LHCN-M2 (cell line): Measurements from ENCODE around the gene F2RL2. TPM values are rescaled to one million over a fixed set of nuclear protein-coding genes. Genes with fewer than 3 reads are reported as not detected.

Experiments used
- DNase-seq: peaks from one replicate; pipeline ENCODE4 v3.0.0-alpha.2; 2012; ENCODE audit warnings: low read depth
- polyA plus RNA-seq: library from polyadenylated mRNA; unstranded; fragments of >200 nt; gene quantifications from one replicate; pipeline ENCODE4 v1.2.1, GENCODE V29; 2012; ENCODE audit warnings: missing spikeins
- total RNA-seq: library from RNA; depleted of rRNA; stranded (reverse); fragments of >200 nt; gene quantifications from 2 replicates; pipeline ENCODE4 v1.2.3, GENCODE V29; 2014; rRNA removed

F2RL2 gene, protein sequence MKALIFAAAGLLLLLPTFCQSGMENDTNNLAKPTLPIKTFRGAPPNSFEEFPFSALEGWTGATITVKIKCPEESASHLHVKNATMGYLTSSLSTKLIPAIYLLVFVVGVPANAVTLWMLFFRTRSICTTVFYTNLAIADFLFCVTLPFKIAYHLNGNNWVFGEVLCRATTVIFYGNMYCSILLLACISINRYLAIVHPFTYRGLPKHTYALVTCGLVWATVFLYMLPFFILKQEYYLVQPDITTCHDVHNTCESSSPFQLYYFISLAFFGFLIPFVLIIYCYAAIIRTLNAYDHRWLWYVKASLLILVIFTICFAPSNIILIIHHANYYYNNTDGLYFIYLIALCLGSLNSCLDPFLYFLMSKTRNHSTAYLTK
- 0.52 and 0.71 TPM in 2 replicates for total RNA-seq
- polyA plus RNA-seq, result 1.6 TPM

DNA sequence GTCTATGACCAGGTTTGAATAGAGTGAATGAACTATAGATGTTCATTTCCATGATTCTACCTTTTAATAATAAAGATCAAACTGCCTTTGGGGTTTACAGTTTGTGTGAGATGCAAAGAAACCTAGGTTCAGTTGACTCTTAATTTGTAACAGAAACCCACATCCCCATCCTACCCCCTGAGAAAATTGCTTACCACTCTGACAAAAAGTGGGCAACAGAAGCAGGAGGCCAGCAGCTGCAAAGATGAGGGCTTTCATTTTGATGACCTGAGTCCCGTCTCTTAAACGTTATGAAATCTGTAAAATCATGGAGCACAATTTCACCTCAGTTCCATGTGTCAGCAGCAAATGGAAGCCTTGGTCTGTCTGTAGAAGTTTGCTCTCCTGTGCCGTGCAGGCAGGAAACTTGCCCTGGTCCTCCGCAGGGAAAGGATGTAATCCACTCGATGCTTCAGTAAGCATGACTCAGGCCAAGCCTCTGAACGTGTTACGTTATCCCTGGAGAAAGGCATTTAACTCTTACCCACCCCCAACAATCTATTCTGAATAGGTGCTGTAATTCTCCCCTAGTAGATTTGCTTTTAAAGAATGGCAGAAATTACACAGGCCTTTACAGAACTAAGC is at the start of gene F2RL2:
Gene F2RL2 (minus strand): TSS at position 431 of the 624 bp plus-strand sequence. CDS start 173 bp downstream, at position 258.
- peak; percentile 71 for DNase-seq

DNA sequence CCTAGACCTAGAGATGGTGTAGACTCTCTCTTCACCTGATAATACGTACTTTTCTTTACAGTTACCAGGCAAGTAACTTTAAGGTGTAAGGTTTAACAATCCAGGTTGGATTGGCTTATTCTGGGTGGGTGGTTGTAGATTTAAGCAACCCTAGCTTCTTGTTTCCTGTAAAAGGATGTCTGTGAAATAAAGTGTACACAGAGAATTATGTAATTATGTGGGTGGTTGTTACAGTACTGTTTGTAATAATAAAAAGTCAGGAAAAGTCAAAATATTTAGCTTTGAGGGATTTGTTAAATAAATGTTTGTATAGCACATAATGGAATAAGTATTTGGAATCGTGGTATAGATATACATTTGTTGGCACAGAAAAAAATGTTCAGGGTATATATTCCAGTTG is 49.0 kb upstream of the F2RL2 start:
- DNase-seq, result no peak

DNA sequence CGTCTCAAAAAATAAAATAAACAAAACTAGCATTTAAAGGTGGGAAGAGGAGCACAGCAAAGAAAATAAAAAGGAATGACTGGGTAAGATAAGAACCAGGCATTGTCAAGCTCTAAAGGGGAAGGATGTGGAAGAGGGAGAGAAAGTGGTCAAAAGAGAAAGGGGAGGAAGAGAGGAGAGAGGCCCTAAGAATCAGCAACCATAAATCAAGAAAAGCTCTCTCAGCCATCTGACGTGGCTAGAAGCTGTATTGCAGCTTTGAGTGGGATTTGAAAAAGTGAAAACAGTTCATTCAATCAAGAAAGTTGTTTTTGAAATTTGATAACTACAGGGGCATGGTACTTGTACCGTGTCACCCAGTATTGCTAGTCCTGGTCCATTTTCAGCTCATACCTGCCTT is 47.3 kb upstream of the F2RL2 start:
- no peak for DNase-seq

DNA sequence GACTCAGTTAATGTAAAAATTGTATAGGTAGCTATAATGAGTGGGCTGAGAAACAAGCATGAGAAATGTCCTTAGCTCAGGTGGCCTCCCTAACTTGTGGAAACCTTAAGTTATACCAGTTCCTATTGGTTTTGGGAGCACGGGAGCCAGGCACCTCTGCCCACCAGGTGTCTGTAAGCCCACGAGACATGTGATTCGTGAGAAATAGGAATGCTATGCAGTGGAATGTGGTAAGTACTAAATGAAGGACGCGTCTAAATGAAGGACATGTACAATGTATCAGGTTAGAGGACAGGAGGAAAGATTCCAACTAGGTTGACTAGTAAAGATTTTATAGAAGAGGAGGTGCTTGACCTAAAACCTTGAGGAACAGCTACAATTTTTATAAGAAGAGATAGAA is 46.0 kb upstream of the F2RL2 start:
- no peak for DNase-seq

DNA sequence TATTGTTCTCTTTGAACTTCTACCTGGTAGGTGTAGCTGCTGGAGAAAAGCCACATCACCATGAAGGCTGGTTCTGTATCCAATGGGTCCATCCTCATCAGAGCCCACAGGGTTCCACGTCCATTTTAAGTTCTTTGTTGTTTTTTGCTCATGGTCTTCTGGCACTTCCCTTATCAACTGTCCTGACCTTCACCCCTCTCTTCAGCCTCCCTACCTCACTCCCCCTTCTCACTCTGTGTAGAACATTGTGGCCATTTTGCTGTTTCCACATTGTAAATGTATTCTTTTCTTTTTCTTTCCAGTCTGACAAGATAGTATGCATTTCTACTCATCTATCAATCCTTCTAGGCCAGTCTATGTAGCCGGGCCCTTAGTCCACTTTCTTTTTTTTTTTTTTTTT is 44.3 kb upstream of the F2RL2 start:
- no peak for DNase-seq

DNA sequence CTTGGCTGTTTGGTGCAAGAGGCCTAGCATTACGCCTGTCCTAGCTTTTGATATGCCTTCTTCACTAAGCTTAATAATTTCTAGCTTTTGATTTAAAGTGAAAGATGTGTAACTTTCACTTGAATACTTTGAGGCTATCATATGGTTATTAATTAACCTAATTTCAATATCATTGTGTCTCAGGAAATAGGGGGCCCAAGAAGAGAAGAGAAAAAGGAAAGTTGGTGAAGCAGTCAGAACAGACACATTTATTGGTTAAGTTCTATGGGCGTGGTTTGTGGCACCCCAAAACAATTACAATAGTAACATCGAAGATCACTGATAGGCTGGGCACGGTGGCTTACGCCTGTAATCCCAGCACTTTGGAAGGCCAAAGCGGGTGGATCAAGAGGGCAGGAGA is 40.9 kb upstream of the F2RL2 start:
- DNase-seq, result no peak

DNA sequence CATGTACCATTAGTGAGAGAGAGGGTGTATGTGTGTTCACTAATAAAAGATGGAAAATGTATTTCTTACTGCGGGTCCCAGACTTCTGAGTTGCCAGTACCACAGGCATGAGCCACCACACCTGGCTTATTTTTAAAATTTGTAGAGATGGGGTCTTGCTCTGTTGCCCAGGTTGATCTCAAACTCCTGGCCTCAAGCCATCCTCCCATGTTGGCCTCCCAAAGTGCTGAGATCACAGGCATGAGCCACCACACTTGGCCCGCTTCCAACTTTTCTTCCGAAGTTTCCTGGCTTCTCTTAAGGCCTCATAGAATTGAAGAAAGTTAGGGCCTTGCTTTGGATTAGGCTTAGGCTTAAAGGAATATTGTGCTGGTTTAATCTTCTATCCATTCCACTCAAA is 40.4 kb upstream of the F2RL2 start:
- no peak for DNase-seq

DNA sequence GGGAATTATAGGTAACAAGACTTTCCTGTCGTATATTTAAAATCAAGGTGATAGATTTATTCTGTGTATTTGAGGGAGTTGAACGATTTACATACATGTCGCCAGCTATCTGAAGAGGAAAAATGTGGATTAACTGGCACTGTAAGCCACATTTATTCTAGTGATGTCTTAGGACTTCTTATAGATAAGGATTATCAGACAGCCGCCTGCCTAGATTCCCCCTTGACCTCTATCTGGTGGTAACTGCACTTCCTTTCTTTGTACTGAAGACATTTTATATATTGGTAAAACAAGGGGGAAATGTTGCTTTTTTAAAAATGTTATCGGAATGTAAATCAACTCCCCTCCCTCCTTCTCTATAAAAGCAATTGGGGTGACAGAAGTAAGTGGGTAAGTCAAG is 39.3 kb upstream of the F2RL2 start:
- DNase-seq, result no peak

DNA sequence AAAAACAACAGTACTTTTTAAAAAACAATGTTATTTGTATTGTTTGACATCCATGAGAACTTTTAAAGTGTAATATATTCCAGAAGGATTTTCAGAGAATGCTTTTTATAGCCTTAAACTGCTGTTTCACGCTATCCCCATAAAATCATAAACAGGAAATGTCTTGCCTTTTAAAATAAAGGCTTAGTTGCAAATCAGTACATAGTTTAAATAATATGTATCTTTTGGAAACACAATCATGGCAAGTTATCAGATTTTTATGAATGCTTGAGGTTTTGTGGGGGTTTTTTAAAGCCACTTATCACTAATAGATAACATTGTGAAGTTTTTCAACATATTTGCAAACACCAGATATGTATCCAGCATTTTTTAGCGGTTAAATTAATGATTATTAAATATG is 37.2 kb upstream of the F2RL2 start:
- DNase-seq, result no peak

DNA sequence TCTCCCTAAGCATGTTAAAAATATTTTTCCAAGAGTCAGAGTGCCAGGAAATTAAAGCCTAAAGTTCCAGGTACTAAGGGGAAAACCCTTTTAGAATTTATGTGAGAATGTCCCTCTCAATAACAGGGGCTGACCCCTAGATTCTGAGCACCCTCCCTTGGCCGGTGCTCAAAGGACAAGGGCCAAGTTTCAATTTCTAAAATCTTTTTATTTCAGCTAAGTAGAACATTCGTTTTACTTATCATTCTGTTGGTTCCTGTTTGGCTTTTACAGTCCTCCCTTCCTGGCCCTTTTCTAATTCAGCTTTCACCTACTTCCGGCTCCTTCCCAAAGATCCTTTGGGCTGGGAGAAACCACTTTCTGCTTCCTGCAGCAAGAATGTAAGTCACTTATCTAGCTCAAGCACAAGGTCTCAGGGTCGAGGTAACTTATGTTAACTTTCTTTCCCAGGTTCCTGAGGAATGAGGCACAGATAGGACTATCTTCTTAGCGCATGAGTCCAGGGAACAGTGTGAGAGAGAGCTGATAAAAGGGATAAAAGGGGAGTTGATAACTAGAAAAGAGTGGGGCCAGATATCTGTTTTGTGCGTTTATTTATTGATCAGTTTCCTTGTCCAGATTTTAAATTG is 34.6 kb upstream of the F2RL2 start:
- DNase-seq, result no peak

DNA sequence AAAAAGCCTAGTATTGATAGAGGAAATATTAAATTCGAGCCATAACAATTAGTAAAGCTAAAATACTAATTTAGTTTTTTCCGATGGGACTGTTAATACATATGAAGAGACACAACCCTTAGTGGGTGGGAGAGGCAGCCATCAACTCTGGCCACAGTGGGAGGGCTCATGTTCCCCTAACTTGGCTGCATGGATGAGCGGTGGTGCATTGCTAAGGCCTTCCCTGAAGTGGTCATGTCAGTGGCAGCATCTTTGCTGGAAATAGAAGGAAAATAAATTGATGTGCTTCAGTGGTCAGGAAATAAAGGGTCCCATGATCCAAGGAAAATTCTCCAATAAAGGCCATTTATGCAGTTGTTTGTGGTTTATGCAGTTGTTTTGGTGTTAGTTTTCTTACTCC is 33.9 kb upstream of the F2RL2 start:
- no peak for DNase-seq

DNA sequence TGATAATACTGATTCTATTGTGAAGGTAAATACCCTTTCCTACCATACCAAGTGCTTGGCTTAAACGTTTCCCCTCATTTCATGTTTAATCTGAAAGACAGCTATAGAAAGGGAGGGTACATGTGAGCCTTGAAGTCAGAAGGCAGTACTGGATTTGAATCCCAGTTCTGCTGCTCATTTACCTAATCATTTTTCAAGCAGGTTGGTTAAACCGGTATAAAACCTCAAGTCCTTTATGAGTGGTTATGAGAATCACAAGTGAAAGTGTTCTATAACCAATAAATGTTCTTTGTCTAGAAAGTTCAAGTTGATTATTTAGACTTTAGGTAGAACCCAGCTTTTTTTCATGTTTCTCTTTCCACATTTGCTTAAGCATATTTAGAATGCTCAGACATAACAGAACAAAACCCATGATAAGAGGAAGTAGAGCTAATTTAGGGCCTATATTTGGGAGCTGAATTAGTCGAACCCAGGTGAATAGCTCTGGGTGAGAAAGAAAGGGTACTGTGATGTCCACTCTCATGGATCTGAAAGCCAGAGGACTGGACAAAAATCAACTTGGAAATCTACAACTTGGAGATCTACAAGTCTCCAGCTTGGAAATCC is 29.7 kb upstream of the F2RL2 start:
- DNase-seq, result no peak

DNA sequence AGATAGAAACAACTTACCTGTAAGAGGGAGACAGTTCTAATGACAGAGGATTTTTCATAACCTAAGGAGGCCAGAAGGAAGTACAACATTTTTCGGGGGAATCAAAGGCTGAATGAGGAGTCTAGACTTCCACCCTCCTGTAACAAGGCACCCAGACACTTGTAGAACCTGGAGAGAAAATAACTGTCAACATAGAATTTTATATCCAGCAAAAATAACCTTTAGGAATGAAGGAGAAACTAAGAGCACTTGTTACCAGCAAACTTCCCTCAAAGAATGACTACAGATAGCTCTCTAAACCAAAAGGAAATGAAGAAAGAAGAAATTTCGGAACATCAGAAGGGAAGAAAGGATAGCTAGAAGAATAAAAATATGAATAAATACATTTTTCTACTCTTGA is 25.9 kb upstream of the F2RL2 start:
- DNase-seq, result no peak

DNA sequence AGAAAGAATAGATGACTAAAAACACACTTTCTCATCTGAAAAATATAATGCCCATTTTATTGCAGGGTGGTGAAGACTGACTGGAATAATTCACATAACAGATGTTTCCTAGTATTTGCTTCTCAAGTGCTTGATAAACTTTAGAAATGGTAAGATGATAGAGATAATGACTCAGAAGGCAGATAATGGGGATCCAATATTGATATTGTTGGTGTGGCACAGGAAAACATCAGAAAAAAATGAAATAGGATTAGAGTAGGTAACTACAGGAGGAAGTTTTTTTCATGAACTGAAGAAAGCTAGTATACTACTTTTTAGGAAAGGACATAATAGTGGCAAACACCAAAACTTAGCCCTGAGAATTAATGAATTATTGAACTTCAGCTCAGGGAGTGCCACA is 20.2 kb upstream of the F2RL2 start:
- DNase-seq, result no peak

DNA sequence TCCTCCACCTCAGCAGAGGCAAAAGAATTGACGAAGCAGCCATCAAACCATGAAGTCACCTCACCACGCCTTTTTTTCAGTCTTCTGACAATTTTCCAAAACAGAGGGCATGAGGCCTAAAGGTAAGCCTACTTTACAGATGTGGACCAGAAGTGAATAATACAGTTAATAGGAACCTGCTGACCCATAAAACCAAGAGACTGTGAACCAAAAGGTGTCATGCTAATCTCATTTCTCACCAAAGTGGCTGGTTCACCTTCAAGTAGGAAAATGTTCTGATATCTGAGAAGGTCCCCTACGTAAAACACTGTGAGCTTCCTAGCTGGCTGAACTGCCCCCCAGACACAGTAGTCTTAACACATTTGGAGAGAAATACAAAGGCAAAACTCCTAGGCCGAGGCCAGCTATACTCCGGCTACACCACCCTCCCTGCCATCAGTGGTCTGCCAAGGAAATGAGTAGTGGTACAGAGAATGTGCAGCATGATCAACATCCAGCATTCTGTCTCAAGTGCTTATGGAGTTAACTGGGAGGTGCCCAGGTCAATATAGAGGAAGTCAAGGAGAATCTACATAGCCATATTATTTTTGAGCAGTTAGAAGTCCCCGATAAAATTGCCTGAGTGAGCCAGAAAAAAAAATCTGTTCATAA is 19.3 kb upstream of the F2RL2 start:
- no peak for DNase-seq

DNA sequence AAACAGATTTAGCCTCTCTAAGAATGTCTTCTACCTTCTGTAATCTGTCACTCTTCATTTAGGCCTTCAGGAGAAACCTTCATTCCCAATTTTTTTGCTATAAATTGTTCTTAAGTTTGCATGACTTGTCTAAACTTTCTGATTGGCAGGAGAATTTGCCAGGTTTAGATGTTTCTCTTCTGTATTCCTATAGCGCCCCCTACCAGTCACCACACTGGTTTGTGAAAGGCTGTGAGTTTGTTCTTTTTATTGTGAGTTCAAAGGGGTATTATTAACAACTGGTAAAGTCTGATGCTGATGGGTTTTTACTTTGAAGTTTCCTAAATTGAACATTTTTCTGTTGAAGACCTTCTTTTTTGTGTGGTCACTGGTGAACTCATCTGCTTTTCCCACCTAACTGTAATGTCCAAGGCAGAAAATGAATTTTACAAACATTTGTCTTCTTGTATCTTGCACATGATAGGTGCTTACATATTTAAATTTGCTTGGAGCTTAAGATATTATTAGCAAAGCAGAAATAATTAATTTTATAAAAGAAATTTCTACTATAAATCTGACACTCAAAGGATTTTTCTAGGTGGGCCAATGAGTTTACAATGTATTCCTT is 18.4 kb upstream of the F2RL2 start:
- peak; percentile 72 for DNase-seq

DNA sequence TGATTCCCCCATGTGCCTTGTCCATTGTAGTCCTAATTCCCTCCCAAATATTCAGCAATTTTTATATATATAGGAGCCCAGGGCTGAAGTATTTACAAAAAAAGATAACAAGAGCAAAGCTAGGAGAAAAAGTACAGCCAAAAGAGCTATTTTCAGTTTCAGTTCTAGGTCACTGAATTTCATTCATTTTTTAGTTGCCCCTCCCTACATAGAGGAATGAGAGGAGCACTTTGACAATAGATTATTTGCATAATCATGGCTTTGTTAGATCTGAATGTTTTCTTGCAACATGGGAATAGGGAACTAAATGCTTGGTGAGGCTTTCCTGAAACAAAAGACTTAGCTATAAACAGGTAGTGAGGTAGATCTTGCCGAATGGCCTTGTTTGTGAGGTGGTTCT is 15.3 kb upstream of the F2RL2 start:
- no peak for DNase-seq

DNA sequence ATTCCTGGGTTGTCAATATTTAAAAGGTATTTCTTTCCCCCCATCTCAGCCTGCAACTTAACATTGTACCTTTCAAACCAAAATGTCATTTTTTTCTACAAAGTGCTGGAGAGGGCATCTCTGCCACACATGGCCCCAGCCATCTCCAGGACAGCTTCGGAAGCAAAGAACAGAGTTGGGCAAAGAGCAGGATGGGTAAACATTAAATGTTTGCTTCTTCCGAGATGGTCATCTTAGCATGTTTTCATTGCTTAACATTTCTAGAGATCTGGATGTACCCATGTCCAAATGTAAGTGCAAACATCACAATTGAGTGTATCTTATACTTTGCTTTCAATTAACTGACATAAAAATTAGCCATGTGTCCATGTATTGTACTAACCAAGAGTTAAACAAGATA is 14.3 kb upstream of the F2RL2 start:
- DNase-seq, result no peak

DNA sequence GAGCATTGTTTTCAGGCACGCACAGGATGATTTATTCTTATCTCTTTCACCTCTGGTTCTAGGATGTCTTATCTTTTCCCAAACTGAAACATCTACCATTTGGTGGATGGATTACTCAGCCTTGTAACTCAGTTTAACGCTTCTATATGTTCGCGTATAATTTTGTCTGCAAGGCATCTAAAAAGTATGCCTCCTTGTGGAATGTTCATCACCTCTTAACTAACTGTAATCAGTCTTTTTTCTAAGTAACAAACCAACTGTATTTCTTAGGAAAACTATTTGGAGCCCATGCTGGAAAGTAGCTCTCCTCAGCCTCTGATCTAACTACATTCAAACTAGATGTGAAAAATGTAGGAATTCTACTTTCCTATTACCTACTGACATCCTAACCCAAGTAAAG is 11.5 kb upstream of the F2RL2 start:
- DNase-seq, result no peak

DNA sequence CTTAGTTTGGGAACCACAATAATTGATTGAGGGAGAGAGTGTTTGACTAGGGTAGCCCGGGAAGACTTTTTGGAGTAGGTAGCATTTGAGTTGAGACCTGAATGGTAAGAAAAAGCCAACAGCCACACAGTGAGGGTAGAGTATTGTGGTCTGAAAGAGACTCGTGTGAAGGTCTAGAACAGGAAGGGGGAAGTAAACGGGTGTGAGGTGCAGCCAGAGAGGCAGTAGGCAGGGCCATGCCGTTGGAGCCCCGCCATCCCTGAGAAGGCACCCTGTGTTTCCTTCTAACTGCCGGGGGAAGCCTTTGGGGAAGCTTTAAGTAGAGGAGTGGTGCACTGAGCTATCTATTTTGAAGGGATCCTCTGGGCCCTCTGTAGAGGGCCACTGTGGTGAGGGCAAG is 3.5 kb upstream of the F2RL2 start:
- DNase-seq, result no peak

DNA sequence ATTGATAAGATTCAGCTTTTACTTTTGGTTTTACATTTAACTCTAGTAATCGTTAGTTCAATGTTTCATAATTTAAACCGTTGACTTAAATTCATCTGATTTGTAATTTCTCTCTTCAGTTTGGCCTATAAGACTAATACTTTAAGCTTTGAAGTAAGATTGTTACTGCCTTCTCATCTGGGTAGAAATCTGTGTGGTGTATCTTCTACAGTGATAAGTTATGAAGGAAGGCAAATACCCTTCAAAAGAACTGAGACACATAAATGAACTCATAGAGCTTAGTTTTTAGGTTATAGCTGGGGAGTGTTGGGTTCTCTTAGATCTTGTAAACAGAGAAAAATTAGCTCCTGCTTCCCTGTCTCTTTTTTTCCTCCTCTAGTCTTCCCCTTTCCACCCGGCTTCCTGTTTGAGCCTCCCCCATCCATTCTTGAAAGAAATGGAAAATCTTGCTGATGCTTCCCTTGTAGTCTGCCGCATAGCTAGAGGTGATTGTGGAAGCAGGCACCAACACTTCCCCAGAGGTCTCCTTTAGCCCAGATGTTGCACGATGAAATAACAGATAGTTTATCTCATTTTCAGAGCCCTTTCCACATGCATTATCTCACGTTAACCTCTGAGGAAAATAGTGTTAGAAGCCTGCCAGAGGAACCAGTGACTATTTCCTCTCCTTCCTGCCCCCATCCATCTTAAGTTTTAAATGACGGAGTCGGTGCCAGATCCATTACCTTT is 2.0 kb upstream of the F2RL2 start:
- no peak for DNase-seq
